H1 (cell line): ENCODE results near the gene TM4SF1. TPM values are rescaled to one million over a fixed set of nuclear protein-coding genes. Genes with fewer than 3 reads are reported as not detected.
A peak's percentile ranks its signal among the peaks of the same experiment; 100 is the strongest.

Experiments used
- CTCF ChIA-PET: fragments of 300-600 bp; sonication (Branson Sonifier 250); formaldehyde crosslinking; loops from one replicate; lab custom pipeline; 2021; ENCODE audit not compliant: partially characterized antibody; lab: Charles Lee
- POLR2A ChIA-PET: fragments of 300-600 bp; sonication (Branson Sonifier 250); formaldehyde crosslinking; loops from one replicate; lab custom pipeline; 2021; ENCODE audit warnings: inconsistent platforms; ENCODE audit not compliant: partially characterized antibody; lab: Charles Lee
- DNase-seq, 2 experiments: peaks; one replicate each; pipeline versions ENCODE4 v3.0.0 to v3.0.0-alpha.2; 2010 to 2022; ENCODE audit warnings: low spot score in 2 of 2, low read depth in 1 of 2, mixed read lengths in 1 of 2
- FAIRE-seq: peaks from 2 replicates; lab custom pipeline; 2011; peaks lifted over from hg19 to GRCh38; lab: Jason Lieb, UNC
- H2AFZ ChIP-seq: 2 replicates; pipeline ENCODE4 v1.8.1; 2012; ENCODE audit warnings: low read length, inconsistent platforms
- H2AK5ac ChIP-seq: 2 replicates; pipeline ENCODE4 v1.6.1; 2013; ENCODE audit warnings: low read depth, low read length
- H2BK120ac ChIP-seq: replicated peaks from 2 replicates; pipeline ENCODE3; 2013; ENCODE audit warnings: low read depth, low read length, inconsistent platforms
- H2BK12ac ChIP-seq: 2 replicates; pipeline ENCODE4 v1.6.1; 2013; ENCODE audit warnings: low read depth, low read length
- H2BK15ac ChIP-seq: 2 replicates; pipeline ENCODE4 v1.6.1; 2013; ENCODE audit warnings: low read length
- H2BK20ac ChIP-seq: 2 replicates; pipeline ENCODE4 v1.6.1; 2013; ENCODE audit warnings: low read length
- H2BK5ac ChIP-seq: 2 replicates; pipeline ENCODE4 v1.6.1; 2013; ENCODE audit warnings: low read depth, low read length
- H3K14ac ChIP-seq: 2 replicates; pipeline ENCODE4 v1.6.1; 2013; ENCODE audit warnings: inconsistent platforms; ENCODE audit not compliant: insufficient read length
- H3K18ac ChIP-seq: 2 replicates; pipeline ENCODE4 v1.6.1; 2013; ENCODE audit warnings: low read length; ENCODE audit errors: extremely low read depth
- H3K23ac ChIP-seq: 2 replicates; pipeline ENCODE4 v1.6.1; 2013; ENCODE audit warnings: inconsistent platforms; ENCODE audit not compliant: insufficient read length
- H3K23me2 ChIP-seq: 2 replicates; pipeline ENCODE4 v1.6.1; 2013; ENCODE audit warnings: low read depth, low read length
- H3K27ac ChIP-seq: 2 replicates; pipeline ENCODE4 v1.6.1; 2011; ENCODE audit warnings: low read depth, low read length, inconsistent platforms
- H3K27me3 ChIP-seq, 4 experiments: replicated peaks in 1 of 4; 1 replicate in 1 of 4; 2 replicates in 3 of 4; pipeline versions ENCODE4 v1.6.1 to v1.8.1; 2011 to 2013; ENCODE audit warnings: low read length in 3 of 4, mild to moderate bottlenecking in 3 of 4, inconsistent platforms in 2 of 4, mixed read lengths in 2 of 4, moderate library complexity in 1 of 4; ENCODE audit not compliant: control insufficient read depth in 3 of 4, insufficient read depth in 3 of 4; ENCODE audit errors: extremely low read depth in 1 of 4
- H3K36me3 ChIP-seq, 4 experiments: 2 replicates each; pipeline versions ENCODE4 v1.6.1 to v1.8.1; 2011 to 2013; ENCODE audit warnings: mild to moderate bottlenecking in 4 of 4, low read length in 3 of 4, moderate library complexity in 2 of 4, control low read depth in 1 of 4, inconsistent platforms in 1 of 4; ENCODE audit not compliant: insufficient read depth in 4 of 4, control insufficient read depth in 2 of 4
- H3K4ac ChIP-seq: replicated peaks from 2 replicates; pipeline ENCODE3; 2013; ENCODE audit warnings: low read length, low read depth, mixed read lengths, inconsistent platforms; ENCODE audit not compliant: insufficient read length
- H3K4me1 ChIP-seq, 4 experiments: replicated peaks in 1 of 4; 1 replicate in 1 of 4; 2 replicates in 3 of 4; pipeline versions ENCODE4 v1.6.1 to v1.8.1; 2011 to 2013; ENCODE audit warnings: low read length in 3 of 4, inconsistent platforms in 2 of 4, mixed read lengths in 1 of 4; ENCODE audit not compliant: insufficient read depth in 4 of 4, control insufficient read depth in 3 of 4
- H3K4me2 ChIP-seq, 2 experiments: 2 replicates each; pipeline versions ENCODE4 v1.6.1 to v1.8.1; 2011 to 2013; ENCODE audit warnings: low read depth in 2 of 2, low read length in 2 of 2, control low read depth in 1 of 2, inconsistent platforms in 1 of 2, mild to moderate bottlenecking in 1 of 2; ENCODE audit not compliant: insufficient read depth in 1 of 2
- H3K4me3 ChIP-seq, 4 experiments: fragments of 200-600, 300-600 bp in 1 of 4; sonication (generic), shearing (Covaris generic), sonication (Bioruptor Twin) in 1 of 4; 2 replicates each; pipeline versions ENCODE4 v1.5.1 to v1.8.1; 2011 to 2016; ENCODE audit warnings: low read length in 4 of 4, low read depth in 3 of 4, control low read depth in 2 of 4, inconsistent platforms in 2 of 4, mild to moderate bottlenecking in 2 of 4, mixed read lengths in 1 of 4, moderate library complexity in 1 of 4; ENCODE audit not compliant: insufficient read depth in 2 of 4; ENCODE audit errors: extremely low read depth in 1 of 4
- H3K56ac ChIP-seq: replicated peaks from 2 replicates; pipeline ENCODE3; 2013; ENCODE audit warnings: low read depth, mild to moderate bottlenecking, mixed read lengths, low read length, inconsistent platforms; ENCODE audit not compliant: insufficient read length
- H3K79me1 ChIP-seq: 2 replicates; pipeline ENCODE4 v1.6.1; 2013; ENCODE audit warnings: low read depth, low read length, control low read depth
- H3K79me2 ChIP-seq, 2 experiments: 2 replicates each; pipeline versions ENCODE4 v1.6.1 to v1.8.1; 2012 to 2013; ENCODE audit warnings: low read length in 2 of 2, mild to moderate bottlenecking in 2 of 2, inconsistent platforms in 1 of 2; ENCODE audit not compliant: insufficient read depth in 2 of 2, control insufficient read depth in 1 of 2
- H3K9ac ChIP-seq, 4 experiments: replicated peaks in 1 of 4; 1 replicate in 1 of 4; 2 replicates in 3 of 4; pipeline versions ENCODE4 v1.6.1 to v1.8.1; 2011 to 2013; ENCODE audit warnings: low read depth in 3 of 4, low read length in 3 of 4, control low read depth in 2 of 4, mild to moderate bottlenecking in 2 of 4, moderate library complexity in 2 of 4, inconsistent platforms in 1 of 4; ENCODE audit errors: extremely low read depth in 1 of 4
- H3K9me3 ChIP-seq, 2 experiments: 2 replicates each; pipeline versions ENCODE4 v1.6.1 to v1.8.1; 2012 to 2013; ENCODE audit warnings: mild to moderate bottlenecking in 2 of 2, moderate library complexity in 2 of 2, control low read depth in 1 of 2, inconsistent platforms in 1 of 2, low read depth in 1 of 2, low read length in 1 of 2, mixed read lengths in 1 of 2; ENCODE audit not compliant: insufficient read depth in 2 of 2
- H4K20me1 ChIP-seq, 2 experiments: replicated peaks in 1 of 2; 2 replicates each; pipeline versions ENCODE3 to v1.8.1; 2011 to 2013; ENCODE audit warnings: inconsistent platforms in 2 of 2, low read length in 2 of 2, mild to moderate bottlenecking in 1 of 2; ENCODE audit not compliant: insufficient read depth in 2 of 2, control insufficient read depth in 1 of 2
- H4K5ac ChIP-seq: 2 replicates; pipeline ENCODE4 v1.6.1; 2013; ENCODE audit warnings: low read length, low read depth, mixed read lengths, inconsistent platforms; ENCODE audit not compliant: insufficient read length
- H4K8ac ChIP-seq: 2 replicates; pipeline ENCODE4 v1.8.0; 2013; ENCODE audit warnings: mild to moderate bottlenecking, moderate library complexity, low read length, inconsistent platforms; ENCODE audit not compliant: insufficient read depth; ENCODE audit errors: extremely low read depth
- H4K91ac ChIP-seq: replicated peaks from 2 replicates; pipeline ENCODE3; 2013; ENCODE audit warnings: low read length, mixed read lengths, inconsistent platforms; ENCODE audit not compliant: insufficient read length
- RAD21 ChIP-seq, 2 experiments: IDR thresholded peaks in 1 of 2; conservative IDR thresholded peaks in 1 of 2; 2 replicates each; pipeline ENCODE4 v1.6.1; 2011; ENCODE audit warnings: low read depth in 2 of 2, low read length in 2 of 2, improper control_type of control experiment in 1 of 2, inconsistent platforms in 1 of 2, mild to moderate bottlenecking in 1 of 2, moderate library complexity in 1 of 2
- SUZ12 ChIP-seq: fragments of 200-600 bp; sonication (generic); IDR thresholded peaks from 2 replicates; pipeline ENCODE4 v1.6.1; 2012; ENCODE audit warnings: mild to moderate bottlenecking, inconsistent platforms, low read length, moderate library complexity, mixed read lengths
- WGBS, 2 experiments: shearing (Covaris generic) in 1 of 2; methylation state at CpG; one replicate each; pipeline versions ENCODE4 v1.1.6 to v1.1.7; 2013 to 2015; ENCODE audit warnings: low lambda C conversion rate in 2 of 2, mixed read lengths in 2 of 2, inconsistent platforms in 1 of 2, low coverage in 1 of 2, missing lambda C conversion rate in 1 of 2; ENCODE audit not compliant: insufficient replicate concordance in 2 of 2, insufficient coverage in 1 of 2, insufficient read length in 1 of 2; ENCODE audit errors: extremely low coverage in 1 of 2, missing lambda C conversion rate in 1 of 2; 5-methylcytosine and 5-hydroxymethylcytosine counted together
- polyA plus RNA-seq, 7 experiments: library from polyadenylated mRNA; depleted of rRNA in 3 of 7; stranded (reverse) in 5 of 7; unstranded in 2 of 7; fragments of >200 nt in 5 of 7; fragments of 200-250 nt in 2 of 7; gene quantifications; 1 replicate in 5 of 7; 2 replicates in 1 of 7; 4 replicates in 1 of 7; pipeline versions ENCODE4 v1.2.1 to v1.2.3, GENCODE V29; 2011 to 2013; ENCODE audit warnings: missing spikeins in 2 of 7, mixed read lengths in 2 of 7
- total RNA-seq: library from RNA; stranded (reverse); fragmentation: NEBNext Ultra II Directional; extraction: Animal tissue kit (Norgen Biotek cat#: 25700); gene quantifications from 2 replicates; pipeline ENCODE4 v1.2.1, GENCODE V29; 2021
- TF ChIP-seq, protein P1 (sequence below), 3 experiments: IDR thresholded peaks; 1 replicate in 2 of 3; 2 replicates in 1 of 3; pipeline versions ENCODE4 v1.5.1 to v1.6.1; 2011; ENCODE audit warnings: low read length in 3 of 3, mild to moderate bottlenecking in 3 of 3, inconsistent platforms in 2 of 3, low read depth in 1 of 3, moderate library complexity in 1 of 3; ENCODE audit not compliant: insufficient read depth in 1 of 3; ENCODE audit errors: control extremely low read depth in 1 of 3

The TM4SF1 gene
- total and polyA plus RNA-seq, 2 of the 8 experiments (the other 6 are each of a cell fraction or from before 2014, with no cell fraction given), result 0.26 to 1.3 TPM

DNA sequence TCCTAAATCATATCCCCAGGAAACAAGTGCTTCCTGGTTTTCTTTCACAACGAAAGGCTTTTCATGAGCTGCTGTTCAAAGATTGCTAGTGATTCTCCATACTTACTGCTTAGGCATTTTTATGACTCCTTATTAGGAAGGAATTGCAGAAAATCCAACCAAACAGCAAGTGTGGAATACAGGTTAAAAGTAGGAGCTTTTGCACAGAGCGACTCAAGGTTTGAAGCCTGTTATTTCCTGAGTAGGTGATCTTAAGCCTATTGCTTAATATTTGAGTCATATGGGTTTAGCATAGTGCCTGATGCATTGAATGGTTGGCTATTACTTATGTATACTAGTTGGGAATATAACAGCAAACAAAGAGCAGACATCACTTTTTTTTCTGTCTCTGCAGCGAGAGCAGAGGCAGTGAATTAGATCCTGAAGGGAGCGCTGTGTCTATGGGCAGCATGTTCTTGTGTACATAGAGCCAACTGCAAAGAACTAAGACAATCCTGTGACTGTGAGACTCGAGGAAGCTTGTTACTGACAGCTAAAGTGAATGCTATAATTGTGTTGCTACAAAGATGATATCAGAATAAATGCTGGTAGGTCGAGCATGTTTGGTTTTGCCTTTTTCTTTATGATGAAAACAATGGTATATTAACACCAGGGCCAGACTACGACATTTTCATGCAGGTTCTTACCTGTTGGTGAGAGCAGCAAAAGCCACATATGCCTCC lies 6.3 kb downstream of the TM4SF1 start:
- POLR2A ChIA-PET, result no interaction called here
- no peak overlapping the region for H2BK15ac ChIP-seq
- no peak overlapping the region for H4K8ac ChIP-seq
- no peaks in the 10 kb centered on the region for H3K27me3 ChIP-seq
- FAIRE-seq, result peak; percentile 79
- WGBS, 2 experiments, result 81% methylated on average over 7 of the region's 7 CpGs; no CpG with 5 or more reads in 1 of the 2 experiments
- peak overlapping the region; percentile 60; the same call in 1 of the 2 replicates for H2AFZ ChIP-seq
- peak overlapping the region; percentile 79 for H4K5ac ChIP-seq
- H3K4ac ChIP-seq, result no peak overlapping the region
- DNase-seq, result no peak
- H2BK20ac ChIP-seq, result peak overlapping the region; percentile 1; the same call in 1 of the 2 replicates
- no peaks in the 10 kb centered on the region for H3K36me3 ChIP-seq
- H3K4me1 ChIP-seq, result peaks cover 1 to 26% (median 20%) of the 10 kb centered on the region in 4 experiments
- no peak overlapping the region for H3K18ac ChIP-seq
- H2AK5ac ChIP-seq, result no peak overlapping the region
- H3K4me2 ChIP-seq, result peak overlapping the region in 1 of 2 experiments; percentile 30; a peak in 2 of 4 replicates
- H2BK12ac ChIP-seq, result no peak overlapping the region
- CTCF ChIA-PET, result interaction anchor here (1.0 to 2.2 kb wide), 7 partner anchors 10 to 119 kb away, joined by 3 to 13 read pairs (median 4); no protein-coding TSS in a partner anchor
- no peak overlapping the region for H3K56ac ChIP-seq
- no peaks in the 10 kb centered on the region for H3K23me2 ChIP-seq
- no peaks in the 10 kb centered on the region for H4K20me1 ChIP-seq
- H3K79me2 ChIP-seq, result no peaks in the 10 kb centered on the region
- no peak overlapping the region for H3K23ac ChIP-seq
- H2BK120ac ChIP-seq, result no peak overlapping the region
- H3K9ac ChIP-seq, result no peak overlapping the region; a peak in 1 of 7 replicates
- H3K14ac ChIP-seq, result no peak overlapping the region
- no peak overlapping the region for H2BK5ac ChIP-seq
- H3K4me3 ChIP-seq, result no peak overlapping the region
- H4K91ac ChIP-seq, result no peak overlapping the region
- H3K9me3 ChIP-seq, result no peaks in the 10 kb centered on the region
- 0 out of 2 replicates have a peak overlapping the region, but pooled peaks have one; percentile 40 for H3K27ac ChIP-seq
- no peaks in the 10 kb centered on the region for H3K79me1 ChIP-seq
- TF ChIP-seq SUZ12, result no peak
- TF ChIP-seq RAD21 (IDR thresholded peaks at IDR 0.05 in 1 of 2, conservative IDR thresholded peaks at IDR 0.05 in 1 of 2; ENCODE audit: low read depth in 2 of 2, low read length in 2 of 2), result peak in 1 of 2 experiments; percentile 26; a peak in 2 of 4 replicates
- TF ChIP-seq, protein P1, sequence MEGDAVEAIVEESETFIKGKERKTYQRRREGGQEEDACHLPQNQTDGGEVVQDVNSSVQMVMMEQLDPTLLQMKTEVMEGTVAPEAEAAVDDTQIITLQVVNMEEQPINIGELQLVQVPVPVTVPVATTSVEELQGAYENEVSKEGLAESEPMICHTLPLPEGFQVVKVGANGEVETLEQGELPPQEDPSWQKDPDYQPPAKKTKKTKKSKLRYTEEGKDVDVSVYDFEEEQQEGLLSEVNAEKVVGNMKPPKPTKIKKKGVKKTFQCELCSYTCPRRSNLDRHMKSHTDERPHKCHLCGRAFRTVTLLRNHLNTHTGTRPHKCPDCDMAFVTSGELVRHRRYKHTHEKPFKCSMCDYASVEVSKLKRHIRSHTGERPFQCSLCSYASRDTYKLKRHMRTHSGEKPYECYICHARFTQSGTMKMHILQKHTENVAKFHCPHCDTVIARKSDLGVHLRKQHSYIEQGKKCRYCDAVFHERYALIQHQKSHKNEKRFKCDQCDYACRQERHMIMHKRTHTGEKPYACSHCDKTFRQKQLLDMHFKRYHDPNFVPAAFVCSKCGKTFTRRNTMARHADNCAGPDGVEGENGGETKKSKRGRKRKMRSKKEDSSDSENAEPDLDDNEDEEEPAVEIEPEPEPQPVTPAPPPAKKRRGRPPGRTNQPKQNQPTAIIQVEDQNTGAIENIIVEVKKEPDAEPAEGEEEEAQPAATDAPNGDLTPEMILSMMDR (IDR thresholded peaks at IDR 0.05; ENCODE audit: control extremely low read depth in 1 of 3, insufficient read depth in 1 of 3, low read depth in 1 of 3, low read length in 3 of 3), result 0 out of 4 replicates have a peak, but pooled peaks of 1 of the 3 experiments have one; percentile 11
